Activated gamma-delta T cell (primary cell): ENCODE results near the gene ANKRD10.
"Not testable (repeated sequence)": the region's sequence is repeated elsewhere in the genome, so short reads cannot be mapped to it uniquely, and the experiment has no call there.

ENCODE experiments used
- DNase-seq: peaks from one replicate; lab custom pipeline; 2025; lab: John Stamatoyannopoulos, UW
- total RNA-seq, 2 donors: gene quantifications; one replicate each; lab custom pipeline; 2026; lab: John Stamatoyannopoulos, UW

ANKRD10 gene
- 154 to 158 reads per million in 2 donors for total RNA-seq

GRCh38 chr13:110915057-110915873 lies at the start of gene ANKRD10:
Gene ANKRD10 (minus strand): TSS chr13:110915069. CDS start chr13:110914934, 135 bp downstream.
- DNase-seq = peak; percentile 88

DNA sequence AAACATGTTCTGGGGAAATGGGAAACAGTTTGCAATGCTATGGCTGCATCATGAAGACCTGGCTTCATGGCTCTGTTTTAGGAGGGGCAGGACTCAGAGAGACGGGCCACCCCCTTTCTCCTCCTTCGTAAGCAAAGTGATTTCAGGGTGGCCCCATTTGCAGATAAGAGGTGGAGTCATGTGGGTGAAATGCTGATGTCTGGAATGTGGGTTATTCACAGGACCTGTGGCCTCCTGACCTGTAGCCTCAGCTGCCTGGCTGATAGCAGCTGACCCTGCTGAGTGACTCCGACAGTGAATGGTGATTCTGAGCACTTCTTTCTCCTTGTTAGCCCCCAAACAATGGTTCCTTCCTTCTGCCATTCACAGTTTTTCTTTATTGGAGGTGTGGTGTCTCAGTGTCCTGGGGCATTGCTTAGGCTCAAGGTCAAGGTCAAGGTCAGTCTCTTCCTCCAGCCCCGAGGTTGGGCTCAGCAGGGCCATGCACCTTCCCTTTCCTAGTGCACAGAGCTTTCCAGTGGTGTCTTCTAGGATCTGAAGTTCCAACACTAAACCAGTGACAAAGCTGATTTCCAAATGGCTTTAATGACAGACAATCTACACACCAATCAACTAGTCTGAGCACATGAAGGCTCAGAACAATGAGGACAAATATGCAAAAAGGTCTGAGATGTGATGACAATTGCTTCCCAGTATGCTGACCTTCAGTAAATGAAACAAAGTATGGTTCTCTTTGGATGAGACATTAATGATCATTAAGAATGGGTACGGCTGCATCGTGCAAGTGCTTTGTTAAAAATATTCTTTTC lies 49.6 kb upstream of the ANKRD10 start:
- DNase-seq = no peak

DNA sequence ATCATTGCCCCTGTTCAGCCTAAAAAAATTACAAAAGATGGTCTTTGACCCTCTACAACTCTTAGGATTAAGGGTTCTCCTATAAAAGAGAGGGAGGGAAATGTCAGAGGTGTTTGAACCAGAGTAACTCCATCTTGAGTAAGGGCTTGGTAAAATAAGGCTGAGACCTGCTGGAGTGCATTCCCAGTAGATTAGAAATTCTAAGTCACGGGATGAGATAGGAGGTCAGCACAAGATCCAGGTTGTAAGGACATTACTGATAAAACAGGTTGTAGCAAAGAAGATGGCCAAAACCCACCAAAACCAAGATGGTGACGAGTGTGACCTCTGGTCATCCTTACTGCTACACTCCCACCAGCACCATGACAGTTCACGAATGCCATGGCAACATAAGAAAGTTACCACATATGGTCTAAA lies 48.7 kb upstream of the ANKRD10 start:
- no peak for DNase-seq

DNA sequence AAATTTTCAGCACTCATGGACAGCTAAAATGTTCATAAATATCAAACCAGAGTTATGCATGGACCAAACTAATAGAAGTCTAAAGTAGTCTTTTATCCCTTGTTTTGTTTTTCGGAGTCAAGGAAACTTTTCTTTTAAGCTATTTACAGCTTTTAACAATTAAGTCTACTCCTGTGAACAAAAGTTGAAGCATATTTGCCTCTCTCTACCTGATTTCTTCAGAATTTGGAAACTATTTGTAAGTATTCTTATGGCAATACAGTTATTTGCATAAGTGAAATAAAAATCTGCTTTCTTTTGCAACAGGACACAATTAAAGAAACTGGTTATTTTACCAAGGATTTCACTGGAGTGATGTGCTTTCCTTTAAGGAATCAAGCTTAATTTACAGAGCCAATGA lies 47.1 kb upstream of the ANKRD10 start:
- DNase-seq = no peak

DNA sequence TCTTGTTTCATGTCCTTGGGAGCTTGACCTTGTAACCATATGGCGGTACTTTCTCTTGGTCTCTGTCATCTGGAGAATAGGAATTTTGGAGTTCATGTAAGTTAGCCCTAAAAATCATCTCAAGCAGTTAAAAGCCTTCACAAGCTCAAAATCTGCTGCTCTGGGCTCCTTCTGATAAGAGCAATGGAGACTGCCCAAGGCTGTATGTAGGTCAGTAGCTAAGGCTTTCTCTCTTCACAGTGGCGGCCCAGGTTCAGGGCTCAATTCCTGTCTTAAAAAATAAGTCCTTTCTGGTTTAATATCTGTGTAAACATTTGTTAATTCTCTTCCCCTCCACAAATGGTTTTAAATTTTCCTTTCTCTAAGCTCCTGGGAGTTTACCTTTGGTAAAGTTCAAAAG lies 45.3 kb upstream of the ANKRD10 start:
- DNase-seq = no peak

DNA sequence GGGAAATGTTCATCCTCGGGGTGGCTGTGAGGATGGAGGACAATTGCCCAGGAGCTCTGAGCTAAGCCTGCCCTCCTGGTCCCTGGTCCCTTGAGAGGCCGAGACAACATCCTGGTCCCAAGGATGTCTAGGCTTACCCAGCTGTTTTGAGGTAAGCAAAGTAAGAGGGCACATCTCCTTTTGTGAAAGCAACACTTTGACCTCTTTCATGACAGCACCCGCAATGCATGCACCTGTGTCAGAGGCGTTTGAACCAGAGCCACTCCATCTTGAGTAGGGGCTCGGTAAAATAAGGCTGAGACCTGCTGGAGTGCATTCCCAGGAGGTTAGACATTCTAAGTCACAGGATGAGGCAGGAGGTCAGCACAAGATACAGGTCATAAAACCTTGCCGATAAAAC lies 43.1 kb upstream of the ANKRD10 start:
- no peak for DNase-seq

DNA sequence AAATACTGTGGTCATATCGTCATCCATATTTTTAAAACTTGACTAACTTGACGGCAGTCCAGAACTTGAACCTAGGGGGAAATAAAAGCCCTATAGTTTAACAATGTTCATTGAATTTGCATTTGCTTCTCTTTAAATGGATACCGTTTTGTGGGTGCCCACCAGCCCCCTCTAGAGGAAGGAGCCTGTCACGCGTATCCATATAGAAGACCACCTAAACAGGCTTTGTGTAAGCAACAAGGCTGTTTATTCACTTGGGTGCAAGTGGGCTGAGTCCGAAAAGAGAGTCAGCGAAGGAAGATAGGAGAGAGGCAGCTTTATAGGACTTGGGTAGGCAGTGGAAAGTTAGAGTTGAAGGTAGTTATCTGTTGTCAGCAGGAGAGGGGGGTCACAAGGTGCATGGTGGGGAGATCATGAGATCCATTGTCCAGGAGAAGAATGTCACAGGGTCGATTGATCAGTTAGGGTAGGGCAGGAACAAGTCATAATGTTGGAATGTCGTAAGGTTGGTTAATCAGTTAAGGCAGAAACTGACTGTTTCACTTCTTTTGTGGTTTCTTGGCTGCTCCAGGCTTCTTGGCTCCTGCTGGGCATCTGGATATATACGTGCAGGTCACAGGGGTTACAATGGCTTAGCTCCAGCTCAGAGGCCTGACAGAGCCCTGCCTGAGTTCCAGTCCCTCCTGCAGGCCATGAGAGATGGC lies 42.5 kb upstream of the ANKRD10 start:
- no peak for DNase-seq

DNA sequence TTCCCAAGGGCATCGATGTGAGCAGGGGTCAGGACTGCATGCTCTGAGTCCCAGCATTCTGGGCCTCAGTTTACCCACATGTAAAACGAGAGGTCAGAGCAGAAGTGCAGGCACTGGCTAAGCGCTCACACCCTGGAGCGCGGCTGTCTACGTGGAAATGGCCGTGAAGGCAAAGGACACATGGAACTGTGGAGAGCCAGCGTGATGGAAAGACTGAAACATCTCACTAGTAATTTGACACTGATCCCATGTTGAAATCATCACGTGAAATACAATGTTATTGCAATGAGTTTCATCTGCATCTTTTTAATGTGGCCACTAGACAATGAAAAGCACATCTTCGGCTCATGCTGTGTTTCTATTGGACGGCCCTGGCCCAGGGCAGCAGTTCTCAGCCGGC lies 41.3 kb upstream of the ANKRD10 start:
- not testable (repeated sequence) for DNase-seq

DNA sequence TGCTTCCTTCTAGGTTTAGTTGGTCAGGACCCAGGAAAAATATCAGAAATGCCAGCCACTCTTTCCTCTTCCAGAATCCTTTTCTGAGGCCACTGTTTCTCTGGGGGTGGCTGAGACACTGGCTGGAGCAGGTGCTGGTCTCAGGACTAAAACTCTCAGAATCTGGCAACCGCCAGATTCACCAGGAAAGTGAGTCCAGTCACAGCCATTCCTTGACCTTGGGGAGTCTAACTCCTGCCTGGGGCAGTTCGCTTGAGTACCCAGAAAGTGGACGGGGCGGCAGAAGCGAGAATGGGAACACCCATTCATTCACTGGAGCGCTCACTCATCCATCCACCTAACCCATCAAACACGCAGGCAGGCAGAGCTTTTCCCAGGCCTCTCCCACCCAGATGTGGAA lies 40.7 kb upstream of the ANKRD10 start:
- not testable (repeated sequence) for DNase-seq

DNA sequence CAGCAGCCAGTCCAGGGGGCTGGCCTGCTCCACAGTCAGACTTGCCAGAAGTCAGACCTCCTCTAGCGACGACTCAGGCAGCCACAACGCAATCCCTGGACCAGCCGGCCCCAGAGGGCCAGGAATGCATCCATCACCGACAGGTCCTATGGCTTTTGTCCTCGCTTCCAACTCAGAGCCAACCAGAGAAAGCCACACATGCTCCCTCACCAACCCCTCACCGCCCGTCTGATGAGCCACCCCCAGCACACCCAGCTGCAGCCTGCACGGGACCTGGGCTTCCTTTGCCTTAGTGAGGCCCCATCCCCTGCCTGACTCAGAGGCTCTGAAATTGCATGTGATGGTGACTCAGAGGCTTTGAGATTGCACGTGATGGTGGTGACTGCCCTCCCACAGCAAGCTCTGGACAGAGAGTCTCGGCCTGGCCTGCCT lies 40.2 kb upstream of the ANKRD10 start:
- not testable (repeated sequence) for DNase-seq

DNA sequence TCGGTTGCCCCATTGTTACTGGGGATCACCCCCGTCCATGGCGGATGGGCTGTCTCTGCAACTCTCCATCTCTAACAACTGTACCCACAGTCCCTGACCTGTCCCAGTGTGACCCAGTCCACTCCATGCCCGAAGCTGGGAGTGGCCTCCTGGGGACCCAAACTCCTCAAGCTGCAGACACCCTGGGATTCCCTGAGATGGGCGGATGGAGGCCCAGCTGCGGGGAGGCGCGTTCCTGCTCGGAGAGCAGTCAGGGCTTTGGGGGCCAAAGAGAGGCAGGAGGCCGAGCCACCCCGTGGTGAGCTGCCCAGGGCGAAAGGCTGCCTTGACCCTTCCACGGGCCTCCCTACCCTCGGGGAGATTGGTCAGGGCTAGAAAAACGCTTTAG lies 39.7 kb upstream of the ANKRD10 start:
- not testable (repeated sequence) for DNase-seq

- no peak for DNase-seq
Observed at GRCh38 chr13:110953833-110954532, 39.1 kb upstream of the ANKRD10 start.

GRCh38 chr13:110953416-110953815 lies 38.5 kb upstream of the ANKRD10 start:
- DNase-seq = no peak

- DNase-seq = not testable (repeated sequence)
Observed at GRCh38 chr13:110952135-110952534, 37.3 kb upstream of the ANKRD10 start.

GRCh38 chr13:110950819-110951570 lies 36.1 kb upstream of the ANKRD10 start:
- no peak for DNase-seq

DNA sequence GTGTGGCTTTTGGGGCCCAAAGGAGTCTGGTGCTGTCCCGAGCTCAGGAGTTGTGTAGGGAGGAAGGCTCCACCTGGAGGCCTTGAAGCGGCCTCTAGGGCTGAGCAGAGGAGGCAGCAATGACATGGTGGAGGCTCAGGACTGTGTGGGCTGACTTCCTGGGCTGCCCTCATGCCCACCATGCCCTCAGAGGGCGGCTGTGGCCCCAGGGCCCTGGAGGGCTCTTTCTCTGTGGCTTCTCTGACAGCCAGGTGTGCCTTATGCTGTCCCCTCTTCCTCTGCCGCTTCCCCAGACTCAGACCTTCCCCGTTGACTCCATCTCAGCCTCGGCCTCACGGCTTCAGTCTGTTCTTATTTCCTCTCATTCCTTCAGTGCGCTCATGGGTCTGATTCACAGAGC lies 35.5 kb upstream of the ANKRD10 start:
- no peak for DNase-seq

- DNase-seq = no peak
Observed at GRCh38 chr13:110949628-110950027, 34.8 kb upstream of the ANKRD10 start.

DNA sequence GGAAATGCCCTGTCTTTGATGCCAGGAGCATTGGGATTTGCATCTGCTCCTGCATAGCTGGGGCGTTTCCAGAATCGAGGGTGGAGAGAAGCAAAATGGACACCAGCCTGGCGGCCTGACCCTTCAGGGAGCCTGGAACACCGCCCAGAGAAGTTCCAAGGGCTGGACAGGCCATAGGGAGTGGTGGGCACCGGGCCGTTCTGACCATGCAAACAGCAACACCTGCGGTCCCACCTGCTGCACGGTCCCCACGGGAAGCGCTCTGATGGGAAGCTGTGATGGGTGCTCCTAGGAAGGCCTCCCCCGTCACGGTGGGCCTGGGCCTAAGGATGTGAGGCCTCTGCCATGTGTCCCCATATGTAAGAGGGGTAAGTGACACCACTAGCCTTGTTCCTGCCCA lies 34.2 kb upstream of the ANKRD10 start:
- no peak for DNase-seq

- not testable (repeated sequence) for DNase-seq
Observed at GRCh38 chr13:110947338-110947737, 32.5 kb upstream of the ANKRD10 start.

GRCh38 chr13:110945928-110946570 lies 31.2 kb upstream of the ANKRD10 start:
- DNase-seq = no peak
